Right atrium auricular region (tissue), 2 donors: ENCODE results near the gene LRRC7. TPM values are rescaled to one million over a fixed set of nuclear protein-coding genes. Genes with fewer than 3 reads are reported as not detected.

Experiments used
- DNase-seq: peaks from one replicate; pipeline ENCODE4 v3.0.0-alpha.2; 2019; ENCODE audit warnings: low spot score
- H3K27ac ChIP-seq, 2 donors: fragments of 200-600 bp; sonication (generic); 1 replicate in 1 of 2; 2 replicates in 1 of 2; pipeline ENCODE4 v1.5.1; 2016 to 2019
- H3K27me3 ChIP-seq, 2 donors: fragments of 200-600 bp; sonication (generic); one replicate each; pipeline versions ENCODE4 v1.5.1 to v1.6.0; 2017 to 2019
- H3K36me3 ChIP-seq: fragments of 200-600 bp; sonication (generic); one replicate; pipeline ENCODE4 v1.5.1; 2016
- H3K4me1 ChIP-seq, 2 donors: fragments of 200-600 bp; sonication (generic); one replicate each; pipeline versions ENCODE4 v1.5.1 to v1.6.0; 2017 to 2019
- H3K4me3 ChIP-seq, 2 donors: fragments of 200-600 bp; sonication (generic); 1 replicate in 1 of 2; 2 replicates in 1 of 2; pipeline ENCODE4 v1.5.1; 2017 to 2019; ENCODE audit warnings: mild to moderate bottlenecking in 1 of 2, moderate library complexity in 1 of 2
- H3K9me3 ChIP-seq, 2 donors: fragments of 200-600 bp; sonication (generic); one replicate each; pipeline ENCODE4 v1.5.1; 2019
- total RNA-seq, 2 donors: library from RNA; depleted of rRNA; stranded (reverse); fragments of >200 nt; gene quantifications; one replicate each; pipeline ENCODE4 v1.1.0, GENCODE V29; 2016
- TF ChIP-seq, protein P1 (sequence below), 2 donors: fragments of 200-600 bp; sonication (generic); IDR thresholded peaks; one replicate each; pipeline ENCODE4 v1.5.1; 2019; ENCODE audit warnings: antibody characterized with exemption in 2 of 2

The LRRC7 gene
- total RNA-seq, 2 donors from 2014 or later: 0.75 to 14.3 TPM

DNA sequence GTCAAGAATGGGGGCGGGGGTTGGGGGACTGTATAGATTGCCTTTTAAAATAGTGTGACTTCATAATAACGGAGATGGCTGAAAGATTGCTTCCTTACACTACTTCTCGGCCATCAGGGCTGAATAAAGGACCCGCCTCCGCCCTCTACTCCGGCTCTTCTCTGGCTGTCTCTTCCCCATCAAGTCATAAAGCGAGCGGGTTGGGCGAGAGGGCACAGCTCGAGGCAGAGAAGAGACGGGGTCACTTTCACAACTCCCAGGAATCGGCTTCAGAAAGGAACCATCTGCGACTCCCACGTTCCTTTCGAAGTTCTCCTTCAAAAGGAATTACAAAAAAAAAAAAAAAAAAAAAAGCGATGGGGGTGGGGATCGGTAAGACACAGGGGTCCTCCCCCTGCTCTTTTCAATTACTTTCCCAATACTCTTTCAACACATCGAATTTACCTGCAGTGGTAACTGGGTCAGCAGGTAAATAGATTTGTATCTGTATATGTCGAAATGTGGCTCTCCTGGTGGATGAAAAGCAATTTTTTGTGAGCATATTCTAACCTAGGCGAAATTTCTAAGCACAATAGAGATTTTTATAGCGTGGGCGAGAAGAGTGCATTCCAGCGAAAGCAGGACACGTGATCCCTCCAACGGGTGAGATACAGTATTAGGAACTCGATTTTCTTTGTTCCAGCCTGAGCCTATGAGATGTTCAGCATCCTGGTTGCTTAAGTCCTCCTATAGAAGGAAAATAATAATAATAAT, 2.0 kb downstream of the LRRC7 start:
- H3K27me3 ChIP-seq: no peaks in the 10 kb centered on the region
- H3K4me3 ChIP-seq: peak overlapping the region; percentile 54 to 64
- H3K27ac ChIP-seq: no peak overlapping the region

DNA sequence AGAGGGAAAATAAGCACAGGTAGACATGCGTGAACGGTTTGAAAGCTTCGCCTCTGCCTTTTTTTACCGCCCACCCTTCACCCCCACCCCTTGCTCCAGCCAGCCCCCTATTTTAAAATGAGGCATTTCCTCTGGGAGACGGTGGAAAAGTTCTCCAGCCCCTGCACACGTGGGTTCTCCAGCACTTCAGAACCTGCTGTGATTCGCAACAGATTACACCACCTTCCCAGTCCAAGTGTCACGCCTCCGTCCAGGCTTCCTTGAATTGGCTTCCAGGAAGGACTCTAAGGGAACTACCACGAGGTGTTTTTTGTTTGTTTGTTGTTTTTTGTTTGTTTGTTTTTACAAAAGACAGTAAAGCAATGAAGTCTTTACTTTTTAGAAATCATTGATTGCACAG, 2.6 kb downstream of the LRRC7 start:
- no peak overlapping the region for H3K27ac ChIP-seq
- no peaks in the 10 kb centered on the region for H3K36me3 ChIP-seq
- H3K27me3 ChIP-seq: no peaks in the 10 kb centered on the region
- no peaks in the 10 kb centered on the region for H3K9me3 ChIP-seq
- peaks cover 0 to 15% of the 10 kb centered on the region in 2 donors for H3K4me1 ChIP-seq
- TF ChIP-seq, protein P1, sequence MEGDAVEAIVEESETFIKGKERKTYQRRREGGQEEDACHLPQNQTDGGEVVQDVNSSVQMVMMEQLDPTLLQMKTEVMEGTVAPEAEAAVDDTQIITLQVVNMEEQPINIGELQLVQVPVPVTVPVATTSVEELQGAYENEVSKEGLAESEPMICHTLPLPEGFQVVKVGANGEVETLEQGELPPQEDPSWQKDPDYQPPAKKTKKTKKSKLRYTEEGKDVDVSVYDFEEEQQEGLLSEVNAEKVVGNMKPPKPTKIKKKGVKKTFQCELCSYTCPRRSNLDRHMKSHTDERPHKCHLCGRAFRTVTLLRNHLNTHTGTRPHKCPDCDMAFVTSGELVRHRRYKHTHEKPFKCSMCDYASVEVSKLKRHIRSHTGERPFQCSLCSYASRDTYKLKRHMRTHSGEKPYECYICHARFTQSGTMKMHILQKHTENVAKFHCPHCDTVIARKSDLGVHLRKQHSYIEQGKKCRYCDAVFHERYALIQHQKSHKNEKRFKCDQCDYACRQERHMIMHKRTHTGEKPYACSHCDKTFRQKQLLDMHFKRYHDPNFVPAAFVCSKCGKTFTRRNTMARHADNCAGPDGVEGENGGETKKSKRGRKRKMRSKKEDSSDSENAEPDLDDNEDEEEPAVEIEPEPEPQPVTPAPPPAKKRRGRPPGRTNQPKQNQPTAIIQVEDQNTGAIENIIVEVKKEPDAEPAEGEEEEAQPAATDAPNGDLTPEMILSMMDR (IDR thresholded peaks at IDR 0.05): no peak
- peak overlapping the region; percentile 54 to 64 for H3K4me3 ChIP-seq
- DNase-seq: no peak

More for the DNA sequence above, 2.0 kb downstream of the LRRC7 start:
- no peaks in the 10 kb centered on the region for H3K9me3 ChIP-seq
- H3K36me3 ChIP-seq: no peaks in the 10 kb centered on the region
- peaks cover 0 to 15% of the 10 kb centered on the region in 2 donors for H3K4me1 ChIP-seq
- TF ChIP-seq, protein P1 (IDR thresholded peaks at IDR 0.05): no peak
- no peak for DNase-seq

DNA sequence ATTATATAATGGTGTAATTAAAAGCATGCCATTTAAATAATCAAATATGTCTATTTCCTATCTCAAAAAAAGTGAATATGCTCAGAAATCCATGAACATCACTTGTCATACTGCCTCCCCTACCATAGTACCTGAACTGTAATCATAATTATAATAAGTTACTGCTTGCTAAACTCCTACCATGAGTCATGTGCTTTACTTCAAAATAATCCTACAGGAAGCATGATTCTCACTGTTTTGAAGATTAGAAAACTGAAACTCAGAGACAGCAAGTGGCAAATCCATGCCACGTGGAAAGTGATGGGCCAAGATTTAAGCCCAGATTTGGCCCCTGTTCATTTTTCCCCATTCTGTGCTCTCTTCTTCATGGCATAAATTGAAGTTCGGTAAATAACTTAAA, 5.2 kb downstream of the LRRC7 start:
- DNase-seq: no peak
- Histone ChIP-seq H3K27me3 (no peaks in the 10 kb centered on the region), H3K4me1 (peaks cover 0 to 9% of the 10 kb centered on the region in 2 donors), H3K36me3 (no peaks in the 10 kb centered on the region), H3K9me3 (no peaks in the 10 kb centered on the region), H3K27ac (no peak overlapping the region), H3K4me3 (no peak overlapping the region)
- TF ChIP-seq, protein P1 (IDR thresholded peaks at IDR 0.05): no peak

DNA sequence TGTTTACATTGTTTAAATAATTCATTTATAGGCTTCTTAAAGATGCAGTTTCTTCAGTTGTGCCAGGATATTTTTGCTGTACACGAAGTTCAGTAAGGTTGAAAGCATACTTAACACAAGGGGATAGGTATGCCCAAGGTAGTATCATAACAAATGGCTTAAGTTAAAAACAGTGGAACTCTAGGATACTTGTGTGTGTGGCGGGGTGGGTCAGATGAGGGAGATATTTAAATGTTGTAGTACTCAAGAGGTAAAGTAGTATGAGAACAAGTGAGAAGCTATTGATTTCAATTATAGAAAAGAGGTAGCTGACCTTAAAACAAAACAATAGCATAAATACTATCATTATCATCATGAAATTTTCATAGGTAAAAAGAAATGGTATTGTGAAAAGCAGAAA, 6.2 kb downstream of the LRRC7 start:
- TF ChIP-seq, protein P1 (IDR thresholded peaks at IDR 0.05): no peak
- DNase-seq: no peak

DNA sequence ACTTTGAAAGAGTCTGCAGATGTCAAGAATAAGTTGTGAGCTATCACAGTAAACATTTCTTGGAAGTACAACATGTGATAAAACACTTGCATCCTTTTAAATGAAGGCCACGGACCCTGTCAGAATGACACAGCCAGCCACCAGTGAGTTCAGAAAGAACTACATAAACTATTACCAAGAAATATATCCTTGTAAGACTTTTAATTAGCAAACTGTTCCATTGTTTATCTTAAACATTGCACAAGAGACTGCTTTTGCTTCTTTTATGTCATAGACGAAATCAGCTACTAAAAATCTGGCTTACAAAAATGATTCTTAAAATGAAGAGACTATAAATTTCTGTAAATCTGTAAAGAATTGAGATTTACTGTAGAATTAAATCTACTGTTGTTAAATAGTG, 17.9 kb downstream of the LRRC7 start:
- no peak for DNase-seq
- no peaks in the 10 kb centered on the region for H3K36me3 ChIP-seq
- H3K27ac ChIP-seq: no peak overlapping the region
- H3K9me3 ChIP-seq: no peaks in the 10 kb centered on the region
- no peak overlapping the region for H3K4me3 ChIP-seq
- no peaks in the 10 kb centered on the region for H3K27me3 ChIP-seq
- TF ChIP-seq, protein P1 (IDR thresholded peaks at IDR 0.05): no peak
- H3K4me1 ChIP-seq: no peaks in the 10 kb centered on the region

More for the DNA sequence above, 6.2 kb downstream of the LRRC7 start:
- Histone ChIP-seq H3K36me3 (no peaks in the 10 kb centered on the region), H3K27ac (no peak overlapping the region), H3K4me3 (no peak overlapping the region), H3K9me3 (no peaks in the 10 kb centered on the region), H3K4me1 (no peaks in the 10 kb centered on the region), H3K27me3 (no peaks in the 10 kb centered on the region)

DNA sequence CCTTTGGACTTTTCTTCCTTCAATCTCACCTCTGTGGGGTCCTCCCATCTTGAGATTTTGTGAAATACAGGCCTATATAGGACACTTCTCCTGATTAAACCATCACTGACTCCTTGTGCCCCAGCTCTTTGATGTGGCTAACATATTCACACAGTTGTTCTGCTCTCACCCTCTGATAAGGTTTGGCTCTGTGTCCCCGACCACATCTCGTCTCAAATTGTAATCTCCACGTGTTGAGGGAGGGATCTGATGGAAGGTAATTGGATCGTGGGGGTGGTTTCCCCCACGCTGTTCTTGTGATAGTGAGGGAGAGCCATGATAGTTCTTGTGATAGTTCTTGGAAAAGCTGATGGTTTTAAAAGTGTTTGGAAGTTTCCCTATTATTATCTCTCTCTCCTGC, 19.7 kb downstream of the LRRC7 start:
- TF ChIP-seq, protein P1 (IDR thresholded peaks at IDR 0.05): no peak
- Histone ChIP-seq H3K27ac (no peak overlapping the region), H3K9me3 (no peaks in the 10 kb centered on the region), H3K27me3 (no peaks in the 10 kb centered on the region), H3K4me3 (no peak overlapping the region), H3K4me1 (no peaks in the 10 kb centered on the region), H3K36me3 (no peaks in the 10 kb centered on the region)
- DNase-seq: no peak
